Hippocampal formation (tissue), 2 donors: ENCODE measurements around the gene PTPRK.
A peak's percentile ranks its signal among the peaks of the same experiment; 100 is the strongest.
"Not testable (repeated sequence)": the region's sequence is repeated elsewhere in the genome, so short reads cannot be mapped to it uniquely, and the experiment has no call there.

Experiments used
- DNase-seq, 2 donors: peaks; one replicate each; lab custom pipeline; 2025; lab: John Stamatoyannopoulos, UW

Gene PTPRK

DNA sequence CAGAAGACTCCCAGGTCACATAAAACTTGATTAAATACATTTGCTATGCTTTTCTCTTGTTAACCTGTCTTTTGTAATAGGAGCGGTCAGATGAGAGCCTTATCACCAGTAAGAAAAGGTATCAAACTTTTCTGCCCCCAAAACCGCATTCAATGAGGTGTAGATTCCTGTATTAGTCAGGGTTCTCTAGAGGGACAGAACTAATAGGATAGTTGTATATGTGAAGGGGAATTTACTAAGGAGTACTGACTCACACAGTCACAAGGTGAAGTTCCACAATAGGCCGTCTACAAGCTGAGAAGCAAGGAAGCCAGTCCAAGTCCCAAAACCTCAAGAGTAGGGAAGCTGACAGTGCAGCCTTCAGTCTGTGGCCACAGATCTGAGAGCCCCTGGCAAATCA, 32.7 kb downstream of the PTPRK start:
- DNase-seq = no peak

DNA sequence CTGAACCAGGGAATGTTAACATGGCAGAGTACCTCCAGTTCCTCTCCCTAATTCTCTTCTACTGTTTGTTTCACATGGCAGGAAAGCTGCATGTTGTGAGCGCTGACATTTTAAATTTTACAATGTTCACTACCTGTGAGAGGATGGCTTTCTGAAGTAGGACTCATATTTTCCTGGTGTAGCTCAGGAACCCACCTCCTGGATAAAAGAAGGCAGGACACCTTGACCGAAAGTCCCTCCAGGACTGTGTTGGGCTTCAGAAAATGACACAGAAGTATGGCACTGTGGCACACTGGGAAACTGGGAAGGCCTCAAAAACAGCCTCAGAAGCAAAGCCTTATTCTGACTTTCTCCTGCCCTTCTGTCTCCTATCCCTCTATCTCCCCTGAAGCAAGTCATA, 33.3 kb downstream of the PTPRK start:
- no peak for DNase-seq

DNA sequence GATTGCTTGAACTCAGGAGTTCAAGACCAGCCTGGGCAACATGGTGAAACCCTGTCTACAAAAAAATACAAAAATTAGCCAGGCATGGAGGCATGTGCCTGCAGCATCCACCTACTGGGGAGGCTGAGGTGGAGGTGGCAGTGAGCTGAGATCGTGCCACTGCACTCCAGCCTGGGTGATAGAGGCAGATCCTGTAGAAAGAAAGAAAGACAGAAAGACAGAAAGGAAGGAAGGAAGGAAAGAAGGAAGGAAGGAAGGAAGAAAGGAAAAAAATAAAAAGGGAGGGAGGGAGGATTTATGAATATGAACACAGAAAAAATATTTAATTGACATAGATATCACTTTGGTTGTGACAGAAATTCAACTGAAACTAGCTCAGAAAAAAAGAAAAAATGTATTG, 33.8 kb downstream of the PTPRK start:
- DNase-seq = not testable (repeated sequence)

DNA sequence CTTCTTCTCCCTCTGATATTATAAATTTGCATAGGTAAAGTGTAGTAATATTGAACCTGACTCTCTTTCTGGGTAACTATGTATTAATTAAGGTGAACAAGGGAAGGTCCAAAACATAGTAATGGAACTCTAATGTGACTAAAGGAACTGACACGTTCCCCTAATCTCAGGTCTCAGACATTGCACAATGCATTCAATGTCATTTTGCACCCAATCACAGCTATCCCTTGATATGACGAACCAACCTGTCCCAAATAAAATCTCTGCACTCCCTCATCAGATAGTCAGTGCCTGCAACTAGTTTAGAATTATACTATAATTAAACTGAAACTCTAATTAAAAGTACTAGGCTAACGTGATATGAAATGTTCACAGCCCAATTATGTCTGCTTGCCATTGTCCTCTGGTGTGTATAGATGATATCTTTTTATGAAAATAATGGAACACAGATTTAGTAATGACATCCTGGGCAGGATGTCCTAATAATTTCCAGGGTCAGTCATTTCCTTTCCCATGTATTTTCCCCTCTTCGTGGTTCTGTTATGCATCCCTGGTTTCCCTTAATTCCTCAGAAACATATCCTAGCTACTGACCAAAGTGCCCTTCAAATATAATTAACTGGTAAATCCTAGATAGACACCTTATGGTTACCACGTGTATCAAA, 36.8 kb downstream of the PTPRK start:
- no peak for DNase-seq

DNA sequence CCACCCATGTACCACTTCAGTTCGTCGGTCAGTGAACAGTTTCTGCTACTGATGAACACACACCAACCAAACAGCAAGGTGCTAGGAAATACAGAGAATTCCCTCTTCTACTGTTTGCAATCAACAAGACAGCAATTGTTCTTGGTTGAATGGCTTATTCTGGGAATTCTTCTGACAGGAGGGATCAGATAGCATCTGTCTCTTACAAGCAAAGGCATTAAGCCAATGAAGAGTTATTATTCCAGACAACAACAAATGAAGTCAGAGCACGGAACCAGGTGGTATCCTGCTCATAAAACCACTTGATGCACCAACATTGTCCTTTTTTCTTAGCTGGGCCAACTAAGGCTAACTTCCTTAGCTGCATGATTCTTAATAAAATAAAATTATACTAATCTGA, 37.8 kb downstream of the PTPRK start:
- DNase-seq = peak; percentile 24 to 58

DNA sequence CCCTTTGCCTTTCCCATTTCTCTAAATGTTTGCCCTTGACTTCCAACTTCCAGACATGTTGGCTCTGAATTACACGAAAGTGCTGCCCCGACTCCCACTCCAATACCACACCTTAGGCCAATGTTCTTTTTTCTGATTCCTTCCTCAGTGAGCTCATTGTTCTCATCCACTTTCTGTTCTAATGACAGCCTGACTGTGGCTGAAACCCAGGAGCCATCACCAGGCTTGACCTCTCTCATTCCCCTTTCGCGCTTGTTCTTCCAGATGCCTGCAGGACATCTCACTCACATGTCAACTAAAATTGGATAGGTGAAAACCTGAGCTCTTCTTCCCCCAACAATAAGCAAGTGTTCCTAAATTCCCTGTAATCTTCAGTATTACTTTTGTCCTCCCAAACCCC, 40.4 kb downstream of the PTPRK start:
- no peak for DNase-seq

DNA sequence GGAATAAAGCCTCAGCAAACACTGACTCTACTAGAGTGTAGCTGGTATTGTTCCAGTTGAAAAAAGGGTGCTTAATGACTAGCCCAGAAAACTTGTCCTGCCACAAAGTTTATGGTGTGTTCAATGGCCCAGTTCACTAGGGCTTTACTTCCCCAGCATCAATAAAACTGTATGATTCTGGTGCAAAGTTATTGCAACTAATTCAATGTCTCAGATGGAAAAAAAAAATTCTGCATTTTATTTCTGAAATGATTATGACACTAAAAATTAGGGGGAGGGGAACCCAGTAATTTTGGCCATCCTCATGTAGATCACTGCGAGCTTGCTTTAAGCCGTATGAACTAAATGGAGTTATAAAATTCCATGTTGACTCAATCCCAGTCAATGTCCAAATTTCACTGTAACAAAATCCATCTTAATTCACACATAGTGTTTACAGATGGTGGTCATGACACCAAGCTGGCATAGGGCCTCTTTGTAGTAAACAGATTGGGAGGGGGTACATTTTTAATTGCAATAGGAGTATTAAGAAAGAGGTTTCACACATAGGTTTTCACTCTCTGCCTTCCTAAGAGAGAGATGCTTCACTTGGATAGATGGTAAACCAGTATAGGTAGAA, 41.2 kb downstream of the PTPRK start:
- DNase-seq = no peak

DNA sequence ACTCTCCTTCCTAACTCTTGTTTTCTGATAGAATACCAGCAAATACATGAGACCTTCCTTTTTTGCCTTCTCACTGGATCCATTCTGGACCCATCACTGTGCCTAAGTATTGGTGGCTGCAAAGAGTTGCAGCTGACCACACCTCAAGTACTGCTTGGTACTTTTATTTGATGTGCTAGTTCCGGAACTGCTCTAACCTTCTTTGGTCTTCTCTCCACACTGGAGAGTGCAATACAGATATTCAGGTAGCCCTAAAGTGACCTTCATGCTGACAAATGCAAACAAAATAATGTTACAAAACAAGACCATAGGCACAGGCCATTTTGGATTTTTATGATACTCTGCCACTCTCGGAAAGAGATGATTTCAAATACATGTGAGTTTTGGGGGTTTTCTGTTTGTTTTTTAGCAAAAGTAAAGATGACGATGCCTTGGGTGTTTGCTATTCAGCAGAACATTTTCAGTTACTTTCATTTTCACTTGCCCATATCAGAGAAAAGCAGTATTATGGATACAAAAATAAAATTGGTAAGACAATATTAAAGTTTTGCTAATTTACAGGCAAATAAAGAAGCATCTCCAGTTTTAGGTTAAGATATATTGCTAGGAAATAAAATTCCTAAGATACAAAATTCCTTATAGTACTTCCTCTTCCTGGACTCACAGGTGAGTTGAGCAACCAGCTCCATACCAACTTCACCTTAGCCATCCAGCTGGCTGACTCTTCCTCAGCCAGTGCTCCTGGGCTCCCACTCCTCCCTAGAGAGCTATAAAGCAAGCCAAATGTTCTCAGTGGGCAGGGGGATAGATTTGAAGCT, 42.0 kb downstream of the PTPRK start:
- DNase-seq = no peak

DNA sequence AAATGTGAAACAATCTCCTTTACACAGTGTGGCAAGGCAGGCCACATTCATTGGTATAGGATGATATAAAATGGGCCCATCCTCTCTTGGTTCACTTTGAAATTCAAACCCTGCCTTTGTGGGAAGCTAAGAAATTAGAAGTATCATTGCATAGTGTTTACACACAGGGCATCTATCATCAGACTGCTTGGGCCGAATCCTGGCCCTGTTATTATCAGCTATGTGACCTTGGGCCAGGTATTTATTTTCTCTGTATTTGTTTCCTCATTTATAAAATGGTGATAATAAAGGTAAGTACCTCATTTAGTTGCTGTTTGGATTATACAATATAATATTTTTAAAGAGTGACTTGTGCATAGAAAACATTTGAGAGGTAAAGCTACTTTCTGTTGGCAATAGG, 45.5 kb downstream of the PTPRK start:
- no peak for DNase-seq

DNA sequence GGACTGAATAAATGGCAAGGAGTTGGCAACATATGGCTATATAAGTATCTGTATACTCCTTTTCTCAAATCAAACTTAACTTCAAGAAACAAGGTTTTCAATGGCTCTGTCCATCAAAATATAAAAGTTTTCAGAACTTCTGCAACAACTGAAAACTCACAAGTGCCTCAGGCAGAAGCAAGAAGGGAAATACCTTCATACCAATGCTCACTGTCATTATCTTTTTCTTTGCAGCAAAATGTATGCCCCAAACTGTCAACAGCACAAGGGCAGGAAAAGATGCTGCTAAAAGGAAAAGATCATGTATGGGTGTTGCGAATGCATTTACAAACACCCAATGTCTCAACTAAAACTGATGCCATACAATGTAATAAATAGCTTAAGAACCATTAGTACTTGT, 45.9 kb downstream of the PTPRK start:
- DNase-seq = no peak

DNA sequence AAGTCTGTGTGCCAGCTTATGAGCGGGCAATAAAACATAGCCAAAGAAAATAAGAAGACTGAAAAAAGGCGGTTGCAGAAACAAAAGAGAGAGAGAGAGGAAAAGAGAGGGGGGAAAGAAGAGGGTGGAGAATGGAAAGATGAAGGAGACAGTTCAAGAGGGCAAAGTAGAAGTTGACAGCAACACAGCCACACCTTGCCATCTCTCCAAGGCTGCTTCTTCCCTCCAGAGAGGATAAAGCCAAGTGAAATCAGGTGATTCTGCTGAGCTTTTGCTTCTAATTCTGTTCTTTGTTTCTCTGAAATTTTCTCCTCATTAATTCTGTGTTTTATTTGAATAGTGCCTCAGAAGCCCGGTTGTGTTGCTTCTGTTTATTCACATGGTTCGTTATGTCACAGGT, 48.5 kb downstream of the PTPRK start:
- no peak for DNase-seq

DNA sequence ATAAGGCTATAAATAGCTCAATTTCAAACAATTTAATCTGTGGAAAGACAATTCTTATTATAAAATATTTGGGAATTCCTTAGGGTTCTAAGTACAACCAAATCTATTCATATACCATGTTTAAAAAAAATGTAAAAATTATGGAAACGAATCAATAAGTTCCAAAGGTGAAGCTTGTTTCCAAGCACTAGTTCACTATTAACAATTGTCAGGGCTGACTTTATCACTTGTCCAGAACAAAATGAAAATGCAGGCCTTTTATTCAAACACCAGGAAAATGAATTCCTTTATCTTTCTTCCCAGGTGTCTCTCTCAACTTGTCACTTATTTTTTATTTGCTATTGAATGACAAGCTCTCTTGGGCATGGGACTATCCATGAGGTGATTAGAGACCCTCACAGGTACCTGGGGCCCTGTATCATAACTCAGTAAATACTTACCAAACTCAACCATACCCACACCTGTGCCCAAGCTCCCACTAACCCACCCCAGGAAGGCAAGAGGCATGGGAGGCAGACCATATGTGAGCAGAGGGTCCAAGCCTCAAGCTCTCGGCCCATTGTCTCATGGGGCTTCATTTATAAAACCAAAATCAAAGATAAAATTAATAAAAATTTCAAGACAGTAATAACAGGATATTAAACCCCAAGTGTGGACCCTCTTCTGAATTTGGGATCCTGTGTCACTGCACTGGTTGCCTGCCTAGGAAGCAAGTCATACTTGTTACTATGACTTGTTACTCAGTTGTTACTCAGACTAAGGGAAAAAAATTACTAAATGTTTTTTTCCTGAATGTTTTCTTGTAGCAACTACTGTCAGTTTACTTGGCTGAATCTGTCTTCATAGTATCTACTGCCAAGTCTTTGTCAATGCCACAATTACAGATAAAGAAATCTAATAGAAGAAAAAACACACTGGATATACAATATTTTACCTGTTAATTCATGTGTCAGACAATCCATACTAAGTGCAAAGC, 54.7 kb downstream of the PTPRK start:
- DNase-seq = no peak

DNA sequence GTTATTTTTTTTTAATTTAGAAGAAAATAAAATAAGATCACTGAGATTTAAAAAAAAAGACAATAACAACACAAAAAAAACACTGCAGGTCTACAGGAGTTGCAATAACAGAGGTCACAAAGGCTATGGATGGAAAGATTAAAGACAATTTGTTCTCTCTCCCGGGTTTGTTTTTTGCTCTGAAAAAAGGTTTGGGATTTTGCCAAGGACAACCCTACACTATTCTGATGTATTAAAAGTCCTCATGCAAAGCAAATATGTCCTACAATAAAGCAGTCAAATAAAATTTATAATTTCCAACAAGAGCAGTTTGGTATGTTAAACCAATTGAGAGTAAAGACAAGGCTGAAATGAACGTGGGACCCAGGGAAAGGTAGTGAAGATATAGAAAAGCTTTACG, 55.6 kb downstream of the PTPRK start:
- no peak for DNase-seq

DNA sequence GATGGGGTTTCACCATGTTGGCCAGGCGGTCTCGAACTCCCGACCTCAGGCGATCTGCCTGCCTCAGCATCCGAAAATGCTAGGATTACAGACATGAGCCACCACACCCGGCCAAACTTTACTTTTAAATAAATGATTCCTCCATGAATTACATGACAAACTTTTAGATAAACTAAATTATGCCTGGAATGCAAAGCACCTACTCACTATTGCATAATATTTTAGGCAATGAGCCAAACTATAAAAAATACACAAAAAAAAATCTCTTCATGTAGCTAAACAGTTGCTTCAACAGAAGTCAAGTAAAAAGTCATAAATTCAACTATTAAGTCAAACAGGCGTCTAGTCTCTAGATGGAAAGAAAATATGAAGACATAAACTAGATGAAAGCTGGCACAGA, 56.5 kb downstream of the PTPRK start:
- DNase-seq = no peak

DNA sequence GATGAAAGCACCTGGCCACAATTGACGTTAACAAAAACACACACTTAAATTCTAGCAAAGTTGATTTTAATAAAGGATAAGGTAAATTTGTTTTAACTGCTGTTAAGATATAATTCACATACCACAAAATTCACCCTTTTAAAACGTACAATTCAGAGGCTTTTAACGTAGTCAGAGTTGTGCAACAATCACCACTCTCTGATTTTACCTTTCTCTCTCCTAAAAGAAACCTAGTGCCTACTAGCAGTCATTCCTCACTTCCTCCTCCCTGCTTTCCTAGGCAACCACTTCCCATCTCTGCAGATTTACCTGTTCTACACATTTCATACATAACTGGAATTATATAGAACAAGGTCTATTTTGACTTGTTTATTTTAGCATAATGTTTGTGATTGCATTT, 58.9 kb downstream of the PTPRK start:
- no peak for DNase-seq

DNA sequence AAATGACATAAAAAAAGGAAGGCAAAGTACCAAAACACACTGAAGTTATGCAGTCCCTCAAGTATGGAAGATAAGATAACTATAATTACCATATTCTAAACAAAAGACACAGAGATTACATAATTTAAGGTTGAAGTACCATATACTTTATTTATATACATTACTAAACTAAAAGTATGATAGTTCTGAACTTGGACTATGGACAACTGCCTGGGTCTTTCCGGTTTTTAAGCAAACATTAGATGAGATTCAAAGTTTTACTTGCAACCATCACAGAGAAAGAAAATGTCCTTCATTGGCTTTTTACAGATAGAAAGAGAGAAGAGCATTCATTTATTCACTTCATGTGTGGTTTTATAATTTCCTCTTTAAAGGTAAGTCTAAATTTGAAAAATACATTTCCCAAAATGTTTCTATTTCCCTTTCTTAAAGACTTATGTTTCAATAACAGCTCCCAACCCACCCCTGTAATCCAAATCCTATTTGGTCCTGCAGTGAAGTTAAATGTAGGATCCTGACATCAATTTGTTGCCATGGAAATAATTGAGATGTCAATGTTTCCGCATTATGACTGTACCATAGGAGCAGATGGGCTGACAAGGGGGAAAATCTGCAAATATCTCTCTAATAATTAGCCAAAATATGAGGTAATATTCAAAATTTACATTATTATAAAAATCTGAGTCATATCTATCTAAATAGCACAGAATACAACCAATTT, 63.7 kb downstream of the PTPRK start:
- no peak for DNase-seq

DNA sequence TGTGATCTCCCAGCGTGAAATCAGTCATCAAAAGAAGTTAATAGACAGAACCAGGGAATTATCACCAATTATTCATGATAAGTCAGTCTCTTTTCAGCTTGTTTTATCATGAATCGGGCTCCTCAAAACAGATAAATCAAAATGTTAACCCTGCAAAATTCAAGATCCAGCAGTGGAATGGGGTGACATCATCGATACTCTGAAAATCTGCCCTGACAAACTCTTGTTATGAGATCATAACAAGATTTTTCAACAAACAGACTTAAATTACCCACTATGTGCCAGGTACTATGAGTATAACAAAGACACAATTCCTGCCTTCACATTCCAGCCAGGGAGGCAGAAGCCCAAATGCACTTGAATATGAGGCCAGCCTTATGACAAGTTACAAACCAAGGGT, 64.4 kb downstream of the PTPRK start:
- no peak for DNase-seq

DNA sequence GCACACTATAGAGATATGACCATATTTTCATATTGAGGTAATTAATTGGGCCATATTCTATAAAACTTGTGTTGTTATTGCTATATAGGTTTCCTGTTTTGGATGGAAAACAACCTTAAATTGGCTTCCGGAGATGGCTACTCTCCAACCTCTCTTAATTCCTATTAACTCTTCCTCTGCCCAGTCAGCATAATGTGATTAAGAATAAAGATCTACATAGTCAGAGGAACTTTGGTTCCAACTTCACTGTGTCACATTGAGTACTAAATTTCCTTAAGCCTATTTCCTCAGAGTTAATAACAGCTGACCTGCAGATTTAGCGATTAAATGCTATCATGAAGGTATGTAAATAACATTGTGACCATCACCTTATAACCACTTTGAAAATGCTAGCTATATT, 67.7 kb downstream of the PTPRK start:
- no peak for DNase-seq

DNA sequence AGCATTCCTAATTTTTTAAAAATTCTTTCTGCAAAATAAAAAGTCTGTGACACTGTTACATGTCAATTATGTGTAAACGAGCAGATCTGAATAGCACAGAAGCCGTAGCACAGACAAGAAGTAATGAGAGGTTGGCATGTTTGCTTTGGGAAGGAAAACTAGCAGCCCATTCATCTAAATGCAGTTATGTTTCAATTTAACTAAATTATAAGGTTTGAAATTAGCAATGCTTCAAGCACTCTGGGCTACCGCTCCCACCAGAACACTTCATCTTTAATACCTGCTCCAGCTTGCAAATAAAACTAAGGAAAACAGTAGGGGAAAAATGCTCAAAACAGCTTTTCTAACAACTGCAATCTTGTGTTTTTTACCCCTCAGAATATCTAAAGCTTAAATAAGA, 73.9 kb downstream of the PTPRK start:
- DNase-seq = no peak

DNA sequence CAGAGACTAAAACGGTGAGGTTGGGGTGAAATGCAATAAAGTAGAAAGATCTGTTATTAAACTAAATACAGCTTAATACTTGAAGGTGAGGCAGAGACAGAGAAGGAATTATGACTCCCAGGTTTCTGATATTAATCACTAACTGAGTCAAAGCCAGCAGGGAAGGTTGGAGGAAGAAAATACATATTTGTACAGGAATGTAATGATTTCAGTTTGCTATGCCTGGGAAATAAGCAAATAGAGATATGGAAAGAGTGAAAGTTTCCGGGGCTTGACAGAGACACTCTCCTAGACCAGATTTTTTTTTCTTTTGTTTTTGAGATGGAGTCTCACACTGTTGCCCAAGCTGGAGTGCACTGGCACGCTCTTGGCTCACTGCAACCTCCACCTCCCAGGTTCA, 76.8 kb downstream of the PTPRK start:
- DNase-seq = no peak

DNA sequence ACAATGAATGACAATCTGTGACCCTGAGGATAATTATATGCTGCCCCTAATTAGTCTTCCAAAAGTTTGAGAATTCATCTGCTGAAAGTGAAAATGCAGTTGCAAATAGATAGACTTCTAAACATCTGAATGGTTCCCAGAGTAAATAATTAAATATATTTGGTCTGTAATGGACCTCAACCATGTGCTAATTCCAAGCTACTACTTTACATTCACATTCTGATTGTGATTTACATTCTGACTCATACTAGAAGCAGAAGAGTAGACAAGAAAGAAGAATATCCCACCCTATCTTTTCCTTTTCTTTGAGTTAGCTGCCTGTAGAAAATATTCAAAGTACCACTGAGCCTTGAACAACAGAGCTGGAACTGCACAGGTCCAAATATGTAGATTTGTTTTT, 80.8 kb downstream of the PTPRK start:
- no peak for DNase-seq
